Activated CD8-positive, alpha-beta T cell treated with anti-CD3 and anti-CD28 coated beads for 36 hours (primary cell): ENCODE data around the gene TMEM126A. TPM values are rescaled to one million over a fixed set of nuclear protein-coding genes. Genes with fewer than 3 reads are reported as not detected.

ENCODE experiments used
- ATAC-seq: fragments of 200-7000 bp; cut with Tn5 transposase; one replicate; pipeline ENCODE4 v1.10.0; 2021; ENCODE audit warnings: mild to moderate bottlenecking, moderate library complexity
- CTCF ChIA-PET: fragments of 350-600 bp; sonication (Branson Sonifier 250); formaldehyde crosslinking; loops from one replicate; lab custom pipeline; 2021; ENCODE audit warnings: antibody characterized with exemption; lab: Charles Lee
- POLR2A ChIA-PET: fragments of 350-600 bp; sonication (Branson Sonifier 250); formaldehyde crosslinking; loops from one replicate; lab custom pipeline; 2021; ENCODE audit warnings: antibody characterized with exemption; lab: Charles Lee
- DNase-seq: peaks from one replicate; pipeline ENCODE4 v3.0.0-alpha.2; 2020
- H3K27ac Mint-ChIP-seq: one replicate; pipeline ENCODE4 v1.8.0; 2021; ENCODE audit warnings: mild to moderate bottlenecking, mixed read lengths
- H3K27me3 Mint-ChIP-seq: one replicate; pipeline ENCODE4 v1.8.0; 2021; ENCODE audit warnings: mixed read lengths
- H3K36me3 Mint-ChIP-seq: one replicate; pipeline ENCODE4 v1.8.0; 2021; ENCODE audit warnings: low read depth, mixed read lengths
- H3K4me1 Mint-ChIP-seq: one replicate; pipeline ENCODE4 v1.8.0; 2021; ENCODE audit warnings: low read depth, mixed read lengths
- H3K4me3 Mint-ChIP-seq: one replicate; pipeline ENCODE4 v1.8.0; 2021; ENCODE audit warnings: mild to moderate bottlenecking, moderate library complexity, mixed read lengths
- H3K9me3 Mint-ChIP-seq: one replicate; pipeline ENCODE4 v1.8.0; 2021; ENCODE audit warnings: mixed read lengths
- CTCF ChIP-seq: fragments of 200-600 bp; IDR thresholded peaks from one replicate; pipeline ENCODE4 v1.8.0; 2022; ENCODE audit warnings: antibody characterized with exemption, mild to moderate bottlenecking
- intact Hi-C: fragments of 100-400 bp; cut with micrococcal nuclease; formaldehyde crosslinking; loops from one replicate; pipeline ENCODE4 v1.10.0; 2022
- total RNA-seq, 2 experiments: library from RNA; stranded (reverse); gene quantifications; one replicate each; pipeline ENCODE4 v1.2.3, GENCODE V29; 2021

The TMEM126A gene
- total RNA-seq, 2 experiments from 2014 or later = 47.3 to 48.9 TPM

GRCh38 chr11:85682330-85683305, 34.9 kb downstream of the TMEM126A start:
- Mint-ChIP-seq H3K36me3 (no peaks in the 10 kb centered on the region), H3K27ac (peak overlapping the region; percentile 90), H3K4me1 (peaks cover 11% of the 10 kb centered on the region), H3K9me3 (no peaks in the 10 kb centered on the region), H3K4me3 (peak overlapping the region; percentile 78), H3K27me3 (no peaks in the 10 kb centered on the region)
- intact Hi-C loops = no loop called here
- DNase-seq = peak; percentile 79
- ChIA-PET CTCF (no interaction called here), POLR2A (interaction anchor here (0.5 kb wide), 2 partner anchors 28 to 220 kb away, joined by 3 to 4 read pairs; no protein-coding TSS in a partner anchor)
- peak; percentile 86 for ATAC-seq
- no peak for TF ChIP-seq CTCF

GRCh38 chr11:85685125-85685819, 37.5 kb downstream of the TMEM126A start:
- CTCF ChIA-PET = interaction anchor here (0.8 to 2.0 kb wide), 5 partner anchors 9 to 169 kb away, joined by 3 to 5 read pairs (median 3); partner anchors contain the start of genes CCDC83 and CREBZF
- POLR2A ChIA-PET = interaction anchor here (0.9 to 1.3 kb wide), 2 partner anchors 12 to 14 kb away, joined by 4 to 5 read pairs; no protein-coding TSS in a partner anchor
- DNase-seq (no peak), ATAC-seq (no peak)
- no peak for TF ChIP-seq CTCF
- Mint-ChIP-seq H3K9me3 (no peaks in the 10 kb centered on the region), H3K27ac (no peak overlapping the region), H3K4me1 (peaks cover 11% of the 10 kb centered on the region), H3K27me3 (no peaks in the 10 kb centered on the region), H3K4me3 (no peak overlapping the region), H3K36me3 (no peaks in the 10 kb centered on the region)
- intact Hi-C loops = no loop called here

GRCh38 chr11:85685820-85686459, 38.2 kb downstream of the TMEM126A start, which contains the start of gene CCDC89:
CCDC89 (minus strand) TSS chr11:85686195; CDS start chr11:85686130, 65 bp downstream.
- intact Hi-C loops = no loop called here
- Mint-ChIP-seq H3K9me3 (no peaks in the 10 kb centered on the region), H3K4me1 (peaks cover 11% of the 10 kb centered on the region), H3K36me3 (no peaks in the 10 kb centered on the region), H3K4me3 (no peak within 1 kb of the TSS), H3K27ac (no peak within 1 kb of the TSS), H3K27me3 (no peaks in the 10 kb centered on the region)
- ChIA-PET POLR2A (interaction anchor here (0.9 to 1.3 kb wide), 2 partner anchors 11 to 14 kb away, joined by 4 to 5 read pairs; no protein-coding TSS in a partner anchor), CTCF (interaction anchor here (0.8 to 1.2 kb wide), 3 partner anchors 9 to 23 kb away, joined by 3 read pairs; partner anchors contain the start of gene CREBZF)
- TF ChIP-seq CTCF = no peak
- ATAC-seq (no peak), DNase-seq (no peak)

- Mint-ChIP-seq H3K27me3 (no peaks in the 10 kb centered on the region), H3K4me1 (peaks cover 15% of the 10 kb centered on the region), H3K36me3 (no peaks in the 10 kb centered on the region), H3K4me3 (no peak overlapping the region), H3K27ac (no peak overlapping the region), H3K9me3 (no peaks in the 10 kb centered on the region)
- ChIA-PET POLR2A (no interaction called here), CTCF (interaction anchor here (1.0 to 2.3 kb wide), 15 partner anchors 8 to 160 kb away, joined by 3 to 14 read pairs (median 4); partner anchors contain the start of genes CCDC83 and CCDC89)
- no peak for DNase-seq
- peak; percentile 55 for ATAC-seq
- peak; percentile 25 for TF ChIP-seq CTCF
- intact Hi-C loops = loop anchor here (5.0 kb wide), 1 partner anchor 128 kb away; no protein-coding TSS in a partner anchor
Observed at GRCh38 chr11:85694385-85694980, 46.7 kb downstream of the TMEM126A start.
